Measurements from ENCODE around the gene MRPL9.

Gene MRPL9

DNA sequence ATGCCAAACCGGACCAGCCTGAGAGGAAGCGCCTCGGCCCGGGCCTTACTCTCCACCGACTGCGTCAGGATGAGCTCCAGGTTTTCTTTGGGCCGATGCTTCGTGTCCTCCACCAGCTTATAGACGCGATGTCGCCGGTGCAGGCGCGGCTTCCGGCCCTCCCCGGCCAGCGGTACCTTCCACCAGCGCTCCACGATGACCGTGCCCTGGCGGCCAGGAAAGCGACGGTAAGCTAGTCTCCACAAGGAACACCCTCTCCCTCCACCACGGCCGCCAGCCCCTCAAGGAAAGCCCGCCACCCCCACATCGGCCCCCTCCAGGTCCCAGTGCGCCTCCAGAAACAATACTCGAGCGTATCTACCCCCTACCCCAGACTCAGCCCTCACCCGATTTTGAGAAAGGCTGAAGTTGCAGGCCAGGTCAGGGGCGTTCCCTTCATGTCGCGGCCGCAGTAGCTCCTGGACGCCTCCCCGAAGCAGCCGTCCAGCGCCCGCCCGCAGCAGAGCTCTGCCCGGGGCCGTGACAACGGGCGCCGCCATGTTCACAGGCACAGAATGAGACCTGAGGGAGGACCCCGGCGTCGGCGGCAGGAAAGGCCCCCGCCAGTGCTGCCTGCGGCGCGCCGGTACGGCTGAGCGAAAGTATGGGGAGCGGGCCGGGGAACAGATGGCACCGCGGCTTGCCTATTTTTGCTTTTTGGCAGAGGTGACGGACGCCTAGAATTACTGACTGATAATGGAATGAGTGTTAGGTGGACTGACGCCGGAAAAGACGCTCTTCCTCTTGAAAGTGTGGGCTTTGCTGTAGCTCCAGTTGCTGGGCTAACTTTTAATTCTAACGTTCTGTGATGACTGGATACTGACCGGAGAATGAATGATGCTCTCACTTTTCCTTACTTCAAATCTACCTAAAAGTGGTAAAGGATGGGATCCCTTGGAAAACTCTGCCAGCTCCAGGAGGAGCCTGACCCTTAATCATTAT lies at the start of gene MRPL9:
Gene MRPL9, minus strand, starts transcription at position 556 of the 981 bp plus-strand sequence. Its CDS starts 17 bp downstream, at position 539.
- peak; percentile 82 to 85 for DNase-seq

DNA sequence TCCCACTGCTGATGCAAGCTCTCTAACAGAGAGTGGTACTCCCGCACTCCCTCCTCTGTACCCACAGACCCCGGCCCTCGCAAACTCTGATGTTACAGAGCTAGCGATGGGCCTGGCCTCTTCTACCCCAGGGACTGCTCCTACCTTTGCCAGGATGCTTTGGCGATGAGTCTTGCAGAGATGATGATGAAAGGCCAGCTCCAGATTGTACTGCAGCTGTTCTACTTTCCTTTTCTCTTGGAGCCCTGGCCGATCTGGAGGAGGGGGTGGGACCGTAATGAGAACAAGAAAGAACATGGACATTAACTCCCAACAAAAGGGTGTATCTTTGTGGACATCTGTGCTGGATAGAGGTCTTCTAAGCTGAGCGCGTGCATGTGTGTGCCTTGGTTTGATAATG lies 47.9 kb upstream of the MRPL9 start:
- DNase-seq = no peak

DNA sequence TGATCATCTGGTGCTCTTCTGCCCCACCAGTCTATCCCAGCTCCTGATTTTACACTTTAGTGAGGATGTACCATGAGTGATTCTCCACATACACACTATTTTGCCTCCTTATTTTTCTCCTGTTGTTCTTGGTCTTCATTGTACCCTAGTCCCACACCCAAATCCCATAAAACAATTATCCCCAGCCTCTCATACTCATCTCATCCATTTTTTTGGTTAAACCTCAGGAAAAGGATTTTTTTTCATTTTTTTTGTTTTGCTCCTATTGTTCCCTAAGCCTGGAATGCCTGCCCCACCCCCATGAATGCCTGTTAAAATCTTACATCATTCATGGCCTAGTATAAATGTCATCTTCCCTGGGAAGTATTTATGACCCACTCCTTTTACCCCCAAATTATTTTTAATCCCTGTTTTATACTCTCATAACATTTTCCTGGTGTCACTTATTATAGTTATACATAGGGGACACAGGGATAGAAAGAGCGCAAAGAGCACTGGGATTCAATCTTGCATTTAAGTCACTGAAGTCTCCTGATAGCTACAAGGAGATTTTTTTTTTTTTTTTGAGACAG lies 46.8 kb upstream of the MRPL9 start:
- no peak for DNase-seq

- DNase-seq = no peak
Measured at GRCh38 chr1:151809290-151809984, 46.1 kb upstream of the MRPL9 start.

DNA sequence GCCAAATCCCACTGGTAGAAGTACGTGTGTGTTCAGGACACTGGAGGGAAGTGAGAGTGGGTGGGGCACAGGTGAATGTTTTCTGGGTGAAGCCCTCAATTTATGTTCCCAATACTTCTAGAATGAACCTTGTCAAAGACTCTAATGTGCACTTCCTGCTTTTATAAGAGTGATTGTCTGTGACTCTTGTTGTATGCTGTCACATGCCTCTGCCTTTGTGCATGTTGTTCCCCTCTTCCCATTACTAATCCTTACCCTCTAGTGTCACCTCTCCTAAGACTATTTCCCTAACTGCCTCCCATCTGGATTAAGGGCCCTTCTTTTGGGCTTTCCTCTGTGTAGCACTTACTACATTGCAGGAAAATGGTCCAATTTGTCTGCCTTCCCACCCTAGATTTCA lies 44.5 kb upstream of the MRPL9 start:
- no peak for DNase-seq

DNA sequence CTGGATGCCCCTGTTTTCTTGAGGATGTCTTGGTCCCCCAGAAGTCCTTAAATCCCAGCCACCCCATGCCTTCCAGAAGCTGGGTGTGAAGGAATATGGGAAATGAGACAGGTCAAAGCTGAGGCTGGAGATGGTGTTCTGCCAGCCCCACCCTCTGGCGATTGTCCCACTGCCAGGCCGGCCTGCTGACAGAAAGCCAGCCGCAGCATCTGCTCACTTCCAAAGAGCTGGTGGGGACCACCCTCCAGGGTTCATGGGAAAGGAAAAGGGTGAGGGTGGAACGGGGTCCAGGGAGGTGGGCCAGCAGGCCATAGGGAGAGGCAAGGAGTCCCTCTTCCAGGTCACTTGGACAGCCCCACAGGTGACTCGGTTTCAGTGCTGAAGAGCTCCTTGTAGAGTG lies 43.8 kb upstream of the MRPL9 start:
- no peak for DNase-seq

DNA sequence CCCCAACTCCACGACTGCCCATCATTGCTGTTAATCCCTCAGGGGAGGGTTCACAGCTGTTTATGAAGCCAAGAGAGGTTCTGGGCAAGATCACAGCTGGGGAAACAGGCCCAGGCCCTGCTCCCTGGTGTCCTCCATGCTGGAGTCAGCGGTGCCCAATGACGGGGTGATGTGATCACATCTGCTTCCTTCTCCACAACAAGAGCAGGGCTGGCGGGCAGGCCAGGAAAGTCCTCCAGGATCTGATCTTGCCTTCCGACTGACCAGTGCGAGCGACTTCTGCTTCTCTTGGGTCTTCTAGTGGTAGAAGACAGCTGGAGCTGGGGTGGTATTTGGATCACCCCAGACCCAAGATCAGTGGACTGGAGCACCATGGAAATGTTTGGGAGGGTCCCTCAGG lies 42.9 kb upstream of the MRPL9 start:
- DNase-seq = no peak

DNA sequence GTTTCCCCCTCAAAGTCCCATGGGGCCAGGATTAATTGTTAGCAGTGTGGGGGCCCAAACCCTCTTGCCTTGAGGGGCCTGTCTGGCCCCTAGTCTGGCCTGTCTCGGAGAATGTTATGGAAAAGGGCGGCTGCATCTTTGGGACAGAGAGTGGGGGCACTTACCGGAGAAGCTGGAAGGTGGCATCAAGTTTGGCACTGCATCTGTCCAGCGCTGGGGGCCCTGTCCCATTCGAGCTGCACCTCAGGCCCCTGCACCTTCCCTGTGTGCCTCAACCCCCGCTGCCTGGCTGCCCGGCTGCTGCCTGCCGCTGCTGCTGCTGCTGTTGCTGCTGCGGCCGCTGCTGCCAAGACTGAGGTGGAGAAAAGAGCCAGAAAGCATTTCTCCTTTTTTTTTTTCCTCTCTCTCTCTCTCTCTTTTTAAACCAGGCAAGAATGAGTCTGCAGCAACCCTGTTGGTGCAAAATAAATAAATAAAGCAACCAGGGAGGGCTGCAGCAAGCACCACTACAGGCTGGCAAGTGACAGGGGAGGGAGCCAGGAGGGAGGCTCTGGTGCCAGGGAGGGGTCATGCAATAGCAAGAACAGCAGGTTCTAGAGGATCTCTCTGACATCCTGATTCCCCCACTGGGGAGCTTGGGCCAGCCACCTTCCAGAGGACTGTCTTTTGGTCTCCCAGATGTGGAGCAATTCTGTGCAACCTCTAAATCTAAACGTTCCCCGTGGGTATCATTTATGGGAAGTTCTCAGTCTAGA lies 41.9 kb upstream of the MRPL9 start, which contains the start of gene LINGO4:
Gene LINGO4, minus strand, starts transcription at position 354 of the 755 bp plus-strand sequence. CDS start 2,715 bp downstream, outside the sequence.
- DNase-seq = no peak

DNA sequence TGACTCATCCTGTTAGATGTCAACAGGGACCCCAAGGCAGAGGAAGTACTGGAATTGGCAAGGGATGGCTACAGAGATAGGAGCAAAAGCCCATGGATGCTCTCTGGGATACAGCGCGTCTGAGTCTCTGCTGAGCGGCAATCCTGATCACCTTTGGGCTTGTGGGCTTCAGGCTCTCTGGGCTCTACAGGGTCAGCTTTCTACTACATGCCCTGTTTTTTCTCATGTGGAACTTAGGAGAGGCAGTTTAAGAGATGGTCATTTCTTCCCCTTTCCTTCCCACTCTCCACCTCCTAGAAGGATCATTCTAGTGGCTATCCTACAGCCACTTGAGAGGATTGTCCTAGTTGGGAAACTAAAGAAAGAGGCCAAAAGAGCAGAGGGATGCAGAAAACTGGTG lies 40.6 kb upstream of the MRPL9 start:
- DNase-seq = no peak

GRCh38 chr1:151803164-151803563 lies 39.9 kb upstream of the MRPL9 start:
- no peak for DNase-seq

GRCh38 chr1:151802372-151802771 lies 39.1 kb upstream of the MRPL9 start:
- DNase-seq = no peak

DNA sequence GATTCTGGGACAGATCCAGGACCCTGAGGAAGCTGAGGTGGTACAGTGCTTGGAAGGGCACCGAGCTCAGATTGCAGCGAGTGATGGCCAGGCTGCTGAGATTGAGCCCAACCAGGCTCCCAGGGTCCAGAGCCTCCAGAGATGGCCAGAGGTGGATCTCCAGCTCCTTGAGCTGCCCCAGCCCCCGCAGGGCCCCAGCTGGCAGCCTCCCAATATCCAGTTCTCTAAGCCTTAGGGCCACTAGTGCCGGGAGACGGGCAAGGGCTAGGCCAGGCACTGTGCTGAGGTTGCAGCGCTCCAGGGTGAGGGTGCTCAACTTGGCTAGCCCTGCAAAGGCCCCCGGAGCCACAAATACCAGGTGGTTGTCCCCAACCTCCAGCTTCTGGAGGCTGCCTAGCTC lies 38.5 kb upstream of the MRPL9 start:
- no peak for DNase-seq

GRCh38 chr1:151801310-151801820 lies 38.1 kb upstream of the MRPL9 start:
- DNase-seq = no peak

- DNase-seq = no peak
Measured at GRCh38 chr1:151800830-151801229, 37.5 kb upstream of the MRPL9 start.

DNA sequence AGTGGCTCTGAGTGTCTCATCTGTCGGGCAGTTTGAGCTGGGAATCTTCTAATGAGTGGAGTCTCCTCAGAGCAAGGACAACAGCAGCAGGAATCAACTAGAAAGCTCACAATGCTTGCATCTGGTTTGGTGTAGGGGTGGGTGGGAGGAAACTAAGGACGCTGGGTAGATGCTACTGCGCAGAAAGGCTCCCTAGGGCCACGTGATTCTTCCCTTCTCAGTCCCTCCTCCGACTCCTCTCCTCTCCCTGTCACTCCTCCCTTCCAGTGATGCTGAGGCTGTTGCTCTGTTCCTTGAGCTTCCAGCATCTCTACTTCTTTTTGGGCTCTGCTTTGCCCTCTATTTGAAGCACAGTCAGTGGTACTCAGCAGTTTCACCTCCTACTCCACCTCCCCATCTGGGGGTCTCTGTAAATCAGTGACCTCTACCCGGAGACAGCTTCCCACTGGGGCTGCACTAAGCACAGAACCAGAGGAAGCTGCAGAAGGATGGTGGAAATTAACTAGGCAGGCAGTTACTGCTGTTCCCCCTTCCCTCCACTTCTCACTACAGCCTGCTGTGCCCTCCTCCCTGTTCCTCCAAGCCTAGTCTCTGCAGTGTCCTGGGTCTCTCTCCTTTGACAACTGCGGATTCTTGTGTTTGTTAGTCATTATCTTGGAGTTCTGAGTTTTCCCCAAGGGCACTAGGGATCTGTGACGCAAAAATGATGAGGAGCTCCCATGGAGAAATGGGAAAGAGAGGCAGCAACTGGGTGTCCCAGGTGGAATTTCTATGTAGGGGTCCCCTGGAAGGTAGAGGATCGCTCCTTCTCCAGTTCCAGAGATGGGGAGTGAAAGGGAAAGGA lies 36.1 kb upstream of the MRPL9 start:
- DNase-seq = no peak

- DNase-seq = no peak
Measured at GRCh38 chr1:151798571-151798970, 35.3 kb upstream of the MRPL9 start.

DNA sequence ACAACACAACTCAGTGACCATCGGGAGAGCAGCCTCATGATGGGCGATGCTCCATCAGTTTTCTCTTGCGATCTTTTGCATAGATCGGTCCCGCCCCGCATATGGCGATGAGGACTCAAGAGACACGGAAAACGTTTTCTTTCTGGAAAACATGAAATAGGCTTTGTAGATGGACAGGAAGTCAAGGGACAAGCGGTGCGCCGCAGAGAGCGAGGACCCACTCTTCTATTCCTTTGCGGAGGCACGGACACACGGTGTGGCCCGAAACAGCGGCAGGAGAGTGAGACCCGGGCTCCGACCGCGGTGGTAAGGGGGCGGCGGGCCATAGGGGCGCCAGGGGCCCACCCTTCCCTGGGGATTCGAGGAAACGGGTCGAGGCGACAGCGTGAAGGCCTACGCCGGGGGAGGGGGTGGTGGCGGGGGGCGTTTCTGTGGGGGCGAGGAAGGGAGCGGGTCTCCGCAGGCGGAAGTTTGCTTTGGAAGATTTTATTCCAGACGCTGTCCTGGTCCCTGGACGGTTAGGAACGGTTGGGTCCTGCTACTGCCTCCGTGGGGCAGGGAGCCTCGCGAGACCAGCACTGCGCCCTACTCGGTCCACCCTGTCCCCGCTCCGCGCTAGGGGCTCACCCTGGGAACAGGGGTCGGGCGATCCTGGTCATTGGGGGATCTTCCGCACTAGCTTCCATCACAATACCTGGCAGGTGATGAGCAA lies 27.8 kb upstream of the MRPL9 start:
- DNase-seq = no peak

DNA sequence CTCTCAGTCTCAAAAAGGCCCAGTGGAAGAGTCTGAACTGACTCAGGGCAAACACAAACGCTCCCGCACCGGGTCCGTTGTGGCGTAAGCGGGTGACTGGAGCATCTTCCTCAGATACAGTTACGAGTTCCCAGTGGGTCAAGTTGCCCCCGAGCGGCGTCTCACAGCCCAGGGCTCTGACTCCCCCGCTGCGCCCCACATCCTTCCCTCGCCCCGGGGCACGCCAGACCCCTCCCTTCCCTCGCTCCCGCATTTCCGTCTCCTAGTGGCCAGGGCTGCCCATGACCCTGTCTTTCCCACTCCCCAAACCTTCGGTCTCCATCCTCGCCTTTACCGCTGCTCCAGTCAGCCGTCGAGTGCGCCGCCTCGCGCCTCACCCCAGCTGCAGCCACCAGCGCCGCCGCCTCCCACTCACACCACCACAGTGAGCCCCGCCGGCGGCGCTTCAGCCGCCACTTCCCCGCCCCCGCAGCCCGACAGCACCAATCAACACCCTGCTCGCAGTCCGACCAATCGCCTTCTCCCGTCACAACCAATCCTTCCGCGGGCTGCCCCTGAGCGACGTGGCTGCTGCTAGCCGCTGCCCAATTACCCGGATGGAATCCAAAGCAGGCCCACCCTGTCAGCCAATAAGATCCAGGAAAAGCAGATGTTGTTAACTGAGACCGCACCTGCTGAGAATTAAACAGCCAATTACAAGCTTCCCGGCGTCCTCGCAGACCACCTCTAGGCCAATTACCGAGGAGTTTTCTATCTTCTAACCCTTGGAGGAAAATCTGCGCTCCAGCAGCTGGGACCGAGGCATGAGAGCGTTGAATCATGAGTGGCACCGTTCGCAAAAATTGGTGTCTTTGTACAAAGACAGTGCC lies 27.0 kb upstream of the MRPL9 start, which contains the start of gene TDRKH:
Gene TDRKH, minus strand, starts transcription at position 430 of the 869 bp plus-strand sequence. CDS start 7,478 bp downstream, outside the sequence.
- DNase-seq = peak; percentile 98 to 99

- no peak for DNase-seq
Measured at GRCh38 chr1:151787689-151788088, 24.4 kb upstream of the MRPL9 start.

DNA sequence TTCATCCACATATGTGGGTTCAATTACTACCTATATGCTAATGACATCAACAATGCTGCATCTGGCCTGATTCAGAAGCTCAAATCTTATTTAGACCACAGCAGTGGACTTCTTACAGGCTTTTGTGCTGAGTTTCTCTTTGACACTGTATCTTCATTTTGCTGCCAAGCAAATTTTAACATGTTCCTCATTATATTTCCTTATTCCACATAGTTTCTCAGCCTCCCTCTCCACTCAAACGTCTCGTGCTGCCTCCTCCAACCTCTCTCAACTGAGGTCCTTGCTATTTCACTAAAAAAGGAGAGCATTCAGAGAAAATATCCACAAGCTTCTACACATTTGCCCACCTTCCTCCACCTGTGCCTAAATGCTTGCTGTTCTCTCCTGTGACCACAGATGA lies 20.5 kb upstream of the MRPL9 start:
- DNase-seq = no peak
